GM18526 (cell line): ENCODE results near the gene SLC39A11.

Source experiments
- POLR2A ChIP-seq: IDR thresholded peaks from 3 replicates; pipeline ENCODE4 v1.6.1; 2011; ENCODE audit not compliant: insufficient read length; ENCODE audit errors: extremely low read depth

The SLC39A11 gene

DNA sequence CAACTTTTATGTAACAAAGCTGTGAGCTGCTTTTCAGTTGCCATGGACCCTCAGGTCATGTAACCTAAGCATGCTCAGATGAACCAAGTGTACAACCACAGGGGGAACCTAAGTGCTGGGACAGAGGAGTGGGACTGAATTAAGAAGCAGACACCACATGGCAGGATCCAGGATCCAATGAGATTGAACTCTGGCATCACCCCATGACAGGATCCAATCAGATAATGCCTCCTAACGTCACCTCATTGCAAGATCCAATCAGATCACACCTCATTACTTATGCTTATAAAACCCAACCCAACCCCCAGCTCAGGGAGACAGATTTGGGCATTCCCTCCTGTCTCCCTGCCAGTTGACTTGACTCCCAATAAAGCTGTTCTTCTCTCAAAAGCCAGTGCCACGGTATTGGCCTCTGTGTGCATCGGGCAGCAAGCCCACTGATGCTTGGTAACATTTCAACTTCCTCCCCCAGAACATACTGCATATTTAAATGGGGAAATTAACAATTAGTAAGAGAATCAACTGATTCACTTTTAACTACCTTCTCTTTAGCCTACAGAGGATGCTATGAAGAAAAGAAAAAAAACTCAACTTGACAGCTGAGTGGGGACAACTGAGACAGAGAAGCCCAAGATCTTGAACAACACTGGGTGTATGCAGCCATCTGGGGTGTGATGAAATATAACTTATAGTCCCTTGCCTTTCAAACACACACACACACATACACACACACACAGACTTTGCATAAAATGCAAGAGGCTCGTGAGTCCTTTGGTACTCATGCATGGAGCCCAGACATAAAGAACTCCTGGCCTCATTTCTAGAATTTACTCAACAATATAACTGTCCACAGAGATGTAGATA is 148.4 kb downstream of the SLC39A11 start:
- no peak for TF ChIP-seq POLR2A

DNA sequence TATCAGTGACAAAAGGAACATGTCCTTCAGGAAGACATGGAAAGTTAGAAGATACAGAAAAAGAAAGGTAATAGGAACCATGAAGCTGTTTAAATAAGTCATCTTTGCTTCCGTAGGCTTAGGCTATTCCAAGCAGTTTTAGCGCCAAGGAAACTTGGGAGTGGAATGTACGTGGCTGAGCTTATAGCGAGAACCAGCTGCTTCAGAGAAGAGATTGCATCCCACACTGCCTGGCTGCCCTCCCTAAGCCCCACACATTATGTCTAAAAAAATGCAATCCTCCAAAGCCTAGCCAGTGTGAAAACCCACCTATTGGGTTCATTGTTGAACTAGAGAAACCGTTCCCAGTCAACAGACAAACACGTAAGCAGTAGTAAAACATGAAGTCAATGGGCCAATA is 149.9 kb downstream of the SLC39A11 start:
- TF ChIP-seq POLR2A: no peak

GRCh38 chr17:72940496-72940895 is 152.0 kb downstream of the SLC39A11 start:
- TF ChIP-seq POLR2A: no peak

- no peak for TF ChIP-seq POLR2A
Observed at GRCh38 chr17:72938482-72938881, 154.0 kb downstream of the SLC39A11 start.

- TF ChIP-seq POLR2A: no peak
Observed at GRCh38 chr17:72937707-72938106, 154.8 kb downstream of the SLC39A11 start.

- no peak for TF ChIP-seq POLR2A
Observed at GRCh38 chr17:72935984-72936383, 156.5 kb downstream of the SLC39A11 start.

DNA sequence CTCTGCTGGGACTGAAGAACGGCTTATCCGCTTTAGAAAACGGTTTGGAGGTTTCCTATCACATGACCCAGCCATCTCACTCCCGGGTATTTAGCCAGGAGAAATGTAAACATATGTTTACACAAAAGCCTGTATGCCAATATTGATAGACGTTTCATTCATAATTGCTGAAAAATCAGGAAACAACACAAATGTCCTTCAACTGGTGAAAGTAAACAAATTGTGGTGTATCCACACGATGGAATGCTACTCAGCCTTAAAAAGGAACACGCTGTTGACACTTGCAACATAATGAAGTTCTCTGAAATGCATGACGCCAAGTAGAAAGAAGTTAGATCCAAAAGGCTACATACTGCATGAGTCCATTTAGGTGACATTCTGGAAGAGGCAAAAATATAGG is 157.6 kb downstream of the SLC39A11 start:
- TF ChIP-seq POLR2A: no peak

DNA sequence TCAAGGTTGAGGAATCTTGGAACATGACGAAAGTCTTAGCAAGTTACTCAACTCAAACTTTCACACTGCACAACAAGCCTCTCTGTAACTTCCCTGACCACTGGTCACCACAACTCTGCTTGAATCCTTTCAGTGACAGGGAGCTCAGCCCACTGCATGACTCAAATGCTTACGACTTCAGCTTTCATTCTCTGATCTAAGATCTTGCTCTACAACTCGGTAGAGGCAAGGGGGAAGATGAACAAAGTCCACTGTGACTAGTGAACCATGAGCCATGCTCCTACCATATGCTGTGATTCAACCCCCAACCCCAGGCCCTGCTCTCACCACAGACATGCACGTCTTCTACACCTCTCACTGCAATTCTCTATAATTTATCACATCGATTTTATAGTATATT is 160.9 kb downstream of the SLC39A11 start:
- TF ChIP-seq POLR2A: no peak

GRCh38 chr17:72931163-72931562 is 161.3 kb downstream of the SLC39A11 start:
- no peak for TF ChIP-seq POLR2A

DNA sequence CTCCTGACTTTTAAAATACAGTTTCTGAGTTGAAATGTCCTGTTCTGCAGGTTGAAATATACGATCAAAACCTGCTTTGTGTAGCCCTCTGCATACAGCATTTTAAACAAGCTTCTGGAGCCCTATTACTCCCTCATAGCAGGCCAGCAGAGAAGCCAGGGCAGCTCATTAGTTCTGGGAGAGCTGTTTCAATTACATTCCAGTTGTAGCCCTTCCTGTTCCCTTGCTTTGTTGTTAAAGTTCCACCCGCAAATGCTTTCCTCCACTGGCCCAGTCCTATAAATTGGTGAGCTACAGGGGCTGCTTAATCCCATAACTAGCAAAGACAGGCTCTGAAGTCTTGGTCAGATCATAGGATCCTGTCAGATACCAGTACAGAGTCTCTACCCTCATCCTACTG is 162.5 kb downstream of the SLC39A11 start:
- no peak for TF ChIP-seq POLR2A

DNA sequence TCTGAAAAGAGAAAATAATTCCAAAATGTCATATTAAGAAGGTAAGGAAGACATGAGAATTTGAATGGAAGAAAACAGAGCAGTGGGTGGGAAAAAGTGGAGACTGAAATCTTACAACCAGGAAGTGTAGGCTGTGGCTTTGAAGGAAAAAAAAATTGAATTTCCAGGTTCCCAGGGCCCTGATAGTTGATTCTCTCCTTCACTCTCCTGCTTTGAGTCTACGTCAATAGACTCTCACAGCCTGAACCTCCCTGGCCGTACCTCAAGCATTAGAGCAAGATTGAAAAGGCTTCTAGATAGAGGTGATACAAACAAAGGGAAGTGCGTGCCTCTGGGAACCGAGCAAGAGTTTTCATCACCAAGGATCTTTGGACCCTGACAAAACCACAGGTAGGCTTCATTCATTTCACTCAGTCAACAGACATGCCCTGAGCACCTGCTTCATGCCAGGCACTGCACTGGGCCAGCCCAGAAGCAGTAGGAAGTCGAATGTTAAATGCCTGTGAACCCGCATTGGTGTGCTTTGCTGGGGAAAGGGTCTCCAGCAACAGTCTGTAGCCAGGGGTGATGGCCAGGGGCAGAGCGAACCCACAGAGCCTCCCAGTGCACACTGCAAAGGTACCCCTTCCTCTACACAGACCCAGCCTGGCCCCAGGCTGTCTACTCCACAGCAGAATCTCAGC is 163.9 kb downstream of the SLC39A11 start:
- TF ChIP-seq POLR2A: no peak

- no peak for TF ChIP-seq POLR2A
Observed at GRCh38 chr17:72927760-72928159, 164.7 kb downstream of the SLC39A11 start.

DNA sequence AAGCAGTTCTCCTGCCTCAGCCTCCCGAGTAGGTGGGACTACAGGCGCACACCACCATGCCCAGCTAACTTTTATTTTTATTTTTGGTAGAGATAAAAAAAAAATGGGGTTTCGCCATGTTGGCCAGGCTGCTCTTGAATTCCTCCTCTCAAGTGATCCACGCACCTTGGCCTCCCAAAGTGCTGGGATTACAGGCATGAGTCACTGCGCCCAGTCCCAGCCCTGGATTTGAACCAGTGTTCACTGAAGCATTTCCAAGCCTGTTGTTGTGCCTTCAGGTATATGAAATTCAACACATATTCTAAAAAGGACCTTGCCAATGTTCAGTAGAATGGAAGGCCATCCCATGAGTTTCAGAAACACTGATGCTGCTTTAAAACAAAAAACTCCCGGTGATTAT is 165.3 kb downstream of the SLC39A11 start:
- TF ChIP-seq POLR2A: no peak

- no peak for TF ChIP-seq POLR2A
Observed at GRCh38 chr17:72926171-72926570, 166.3 kb downstream of the SLC39A11 start.

DNA sequence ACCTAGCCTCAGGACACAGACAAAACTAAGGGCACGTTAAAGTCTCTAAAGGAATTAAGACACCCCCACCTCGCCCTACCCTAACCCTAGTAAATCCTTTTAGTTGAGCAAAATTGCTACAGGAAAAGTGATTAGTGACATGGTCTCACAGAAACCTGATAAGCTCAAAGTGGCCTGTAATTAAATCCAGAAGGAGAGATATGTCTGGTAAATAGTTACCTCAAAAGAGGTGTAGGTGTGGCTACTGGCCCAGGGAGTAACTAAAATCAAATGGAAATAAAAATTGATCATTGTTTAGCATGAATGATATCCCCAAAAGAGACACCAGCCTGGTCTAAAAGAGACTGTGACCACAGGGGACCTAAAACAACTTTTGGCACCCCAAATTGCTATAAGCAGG is 168.3 kb downstream of the SLC39A11 start:
- TF ChIP-seq POLR2A: no peak

DNA sequence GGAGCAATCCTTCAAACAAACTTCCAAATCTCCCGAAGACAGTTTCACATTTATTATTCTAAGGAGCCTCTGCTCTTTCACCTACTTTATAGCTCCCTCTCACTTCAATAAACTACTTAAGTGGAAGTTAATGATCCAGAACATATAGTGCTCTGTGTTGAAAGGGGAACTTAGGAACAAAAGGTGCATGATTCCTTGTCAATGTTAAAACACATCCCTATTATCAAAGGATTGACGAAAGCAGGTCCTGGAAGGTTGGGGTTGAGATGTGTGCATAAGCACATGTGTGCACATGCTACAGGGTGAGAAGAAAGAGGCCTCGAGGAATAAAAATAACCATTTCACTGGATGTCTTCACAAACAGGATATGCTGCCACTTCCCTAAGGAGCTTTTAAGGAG is 170.3 kb downstream of the SLC39A11 start:
- TF ChIP-seq POLR2A: no peak

DNA sequence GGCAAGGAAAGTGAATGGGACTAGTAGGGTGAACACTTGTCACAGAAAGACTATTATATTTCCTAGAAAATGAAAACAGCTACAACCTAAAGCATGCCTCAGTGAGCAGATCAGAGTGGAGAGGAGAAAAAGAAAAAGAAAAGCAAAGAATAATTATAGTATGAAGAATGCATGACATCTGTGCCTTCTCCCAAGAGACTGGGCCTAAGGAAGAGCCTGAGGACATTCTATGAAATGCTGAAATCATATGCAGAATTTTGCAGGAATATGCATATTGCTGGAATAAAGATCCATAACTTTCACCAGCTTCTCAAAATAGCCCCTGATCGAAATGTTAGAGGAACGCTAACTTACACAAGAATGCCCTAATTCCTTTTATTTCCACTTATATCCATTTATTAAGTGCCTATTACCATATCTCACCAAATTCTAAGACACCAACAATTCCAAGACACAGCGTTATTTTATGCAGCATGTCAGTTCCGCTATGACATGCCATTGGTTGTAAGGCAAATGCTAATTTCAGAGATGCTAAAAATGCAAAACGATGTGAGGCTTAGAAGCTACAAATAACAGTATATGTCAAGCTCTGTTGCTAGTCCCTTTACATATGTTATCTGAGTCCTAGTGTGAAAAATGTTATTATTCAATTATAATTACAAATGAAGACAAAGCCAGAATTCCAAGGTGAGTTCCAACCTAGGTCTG is 171.0 kb downstream of the SLC39A11 start:
- no peak for TF ChIP-seq POLR2A

DNA sequence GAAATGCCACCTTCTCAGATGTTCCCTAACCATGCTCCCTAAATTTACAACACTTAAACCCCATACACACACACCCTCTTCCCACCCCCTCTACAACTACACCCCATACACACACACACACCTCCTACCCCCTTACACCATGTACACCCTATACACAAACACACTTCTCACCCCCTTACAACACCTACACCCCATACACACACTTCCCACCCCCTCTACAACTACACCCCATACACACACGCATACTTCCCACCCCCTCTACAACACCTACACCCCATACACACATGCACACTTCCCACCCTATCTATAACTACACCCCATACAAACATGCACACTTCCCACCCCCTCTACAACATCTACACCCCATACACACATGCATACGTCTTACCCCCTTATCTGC is 172.0 kb downstream of the SLC39A11 start:
- no peak for TF ChIP-seq POLR2A
